Activated CD8-positive, alpha-beta memory T cell treated with anti-CD3 and anti-CD28 coated beads for 36 hours (primary cell): Measurements from ENCODE around the gene OR2A14. TPM values are rescaled to one million over a fixed set of nuclear protein-coding genes. Genes with fewer than 3 reads are reported as not detected.
"Not testable (repeated sequence)": the region's sequence is repeated elsewhere in the genome, so short reads cannot be mapped to it uniquely, and the experiment has no call there.

Experiments
- CTCF ChIA-PET: fragments of 350-600 bp; sonication (Branson Sonifier 250); formaldehyde crosslinking; loops from one replicate; lab custom pipeline; 2021; ENCODE audit warnings: antibody characterized with exemption; lab: Charles Lee
- POLR2A ChIA-PET: fragments of 350-600 bp; sonication (Branson Sonifier 250); formaldehyde crosslinking; loops from one replicate; lab custom pipeline; 2021; ENCODE audit warnings: antibody characterized with exemption; lab: Charles Lee
- total RNA-seq, 2 experiments: library from RNA; stranded (reverse); gene quantifications; one replicate each; pipeline ENCODE4 v1.2.3, GENCODE V29; 2021

OR2A14 gene, protein sequence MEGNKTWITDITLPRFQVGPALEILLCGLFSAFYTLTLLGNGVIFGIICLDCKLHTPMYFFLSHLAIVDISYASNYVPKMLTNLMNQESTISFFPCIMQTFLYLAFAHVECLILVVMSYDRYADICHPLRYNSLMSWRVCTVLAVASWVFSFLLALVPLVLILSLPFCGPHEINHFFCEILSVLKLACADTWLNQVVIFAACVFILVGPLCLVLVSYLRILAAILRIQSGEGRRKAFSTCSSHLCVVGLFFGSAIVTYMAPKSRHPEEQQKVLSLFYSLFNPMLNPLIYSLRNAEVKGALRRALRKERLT
- total RNA-seq, result not detected

GRCh38 chr7:144122876-144123275 lies at the start of gene OR2A14:
OR2A14 (plus strand) TSS chr7:144123176; CDS start chr7:144129113, 5,937 bp downstream.
- CTCF ChIA-PET, result no interaction called here
- POLR2A ChIA-PET, result no interaction called here

DNA sequence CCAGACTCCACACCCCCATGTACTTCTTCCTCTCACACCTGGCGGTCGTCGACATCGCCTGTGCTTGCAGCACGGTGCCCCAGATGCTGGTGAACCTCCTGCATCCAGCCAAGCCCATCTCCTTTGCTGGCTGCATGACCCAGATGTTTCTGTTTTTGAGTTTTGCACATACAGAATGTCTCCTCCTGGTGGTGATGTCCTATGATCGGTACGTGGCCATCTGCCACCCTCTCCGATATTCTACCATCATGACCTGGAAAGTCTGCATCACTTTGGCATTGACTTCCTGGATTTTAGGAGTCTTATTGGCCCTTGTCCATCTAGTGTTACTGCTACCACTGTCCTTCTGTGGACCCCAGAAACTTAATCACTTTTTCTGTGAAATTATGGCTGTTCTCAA lies 48.6 kb upstream of the OR2A14 start:
- ChIA-PET CTCF (no interaction called here), POLR2A (no interaction called here)

GRCh38 chr7:144085978-144086377 lies 37.0 kb upstream of the OR2A14 start, which contains the start of gene OR2A12:
OR2A12 (plus strand) TSS chr7:144086278; CDS start chr7:144095108, 8,830 bp downstream.
- POLR2A ChIA-PET, result no interaction called here
- CTCF ChIA-PET, result no interaction called here

DNA sequence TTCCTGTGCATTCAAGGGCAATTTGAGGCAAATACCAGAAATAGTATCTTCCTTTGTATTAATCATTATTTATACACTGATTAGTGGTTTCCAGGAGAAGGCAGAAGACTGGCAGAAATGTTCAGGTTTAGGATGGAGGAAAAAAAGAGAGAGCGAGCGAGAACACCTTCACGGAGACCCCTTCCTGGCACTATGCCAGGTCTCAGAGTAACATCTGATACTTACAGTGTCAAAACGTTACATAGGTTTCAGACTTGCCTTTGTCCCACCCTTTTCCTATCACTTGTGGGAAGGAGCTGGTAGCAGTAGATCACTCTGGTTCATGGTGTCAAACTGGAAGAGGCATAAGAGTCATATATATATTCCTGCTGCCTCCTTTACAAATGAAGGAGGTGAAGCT lies 36.2 kb upstream of the OR2A14 start:
- ChIA-PET CTCF (no interaction called here), POLR2A (no interaction called here)

- ChIA-PET CTCF (no interaction called here), POLR2A (no interaction called here)
These were observed 35.7 kb upstream of the OR2A14 start for GRCh38 chr7:144087230-144087629.

DNA sequence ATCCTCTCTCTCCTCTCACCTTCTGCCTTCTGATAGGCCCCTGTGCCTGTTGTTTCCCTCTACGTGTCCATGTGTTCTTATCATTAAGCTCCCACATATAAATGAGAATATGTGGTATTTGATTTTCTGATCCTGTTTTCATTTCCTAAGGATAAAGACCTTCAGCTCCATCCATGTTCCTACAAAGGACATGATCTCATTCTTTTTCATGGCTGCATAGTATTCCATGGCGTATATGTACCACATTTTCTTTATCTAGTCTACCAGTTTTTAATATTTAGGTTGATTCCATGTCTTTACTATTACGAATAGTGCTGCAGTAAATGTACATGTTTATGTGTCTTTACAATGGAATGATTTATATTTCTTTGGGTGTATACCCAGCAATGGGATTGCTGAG lies 32.3 kb upstream of the OR2A14 start:
- CTCF ChIA-PET, result no interaction called here
- POLR2A ChIA-PET, result no interaction called here

DNA sequence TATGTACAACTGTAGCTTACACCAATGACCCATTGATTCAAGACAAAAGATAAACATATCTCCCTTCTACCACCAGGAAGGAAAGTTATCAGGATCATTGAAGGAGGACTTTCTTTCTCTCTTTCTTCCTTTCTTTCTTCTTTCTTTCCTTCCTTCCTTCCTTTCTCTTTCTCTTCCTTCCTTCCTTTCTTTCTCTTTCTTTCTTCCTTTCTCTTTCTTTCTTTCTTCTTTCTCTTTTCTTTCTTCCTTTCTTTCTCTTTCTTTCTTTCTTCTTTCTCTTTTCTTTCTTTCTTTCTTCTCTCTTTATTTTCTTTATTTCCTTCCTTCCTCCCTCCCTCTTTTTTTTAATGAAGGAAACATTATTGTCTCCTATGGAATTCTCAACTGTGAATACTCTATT lies 24.2 kb upstream of the OR2A14 start:
- CTCF ChIA-PET, result no interaction called here
- POLR2A ChIA-PET, result no interaction called here

DNA sequence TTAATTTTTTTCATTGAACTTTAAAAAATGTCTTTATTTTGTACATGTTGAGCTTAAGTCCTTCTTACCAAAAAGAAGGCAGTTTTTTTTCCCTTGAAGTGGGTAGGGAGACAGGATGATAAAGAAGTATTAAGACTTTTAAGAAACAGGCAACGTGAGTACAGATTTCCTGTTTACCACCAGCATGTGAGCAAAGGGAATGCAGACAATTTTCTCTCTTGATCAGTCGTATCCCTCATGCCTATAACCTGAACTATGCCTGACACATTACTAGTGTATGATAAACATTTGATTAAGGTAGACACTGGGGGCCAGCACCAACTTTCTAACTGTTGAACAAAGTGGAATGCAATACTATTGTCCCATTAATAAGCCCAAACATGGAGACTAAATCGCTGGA lies 22.4 kb upstream of the OR2A14 start:
- CTCF ChIA-PET, result no interaction called here
- POLR2A ChIA-PET, result no interaction called here

DNA sequence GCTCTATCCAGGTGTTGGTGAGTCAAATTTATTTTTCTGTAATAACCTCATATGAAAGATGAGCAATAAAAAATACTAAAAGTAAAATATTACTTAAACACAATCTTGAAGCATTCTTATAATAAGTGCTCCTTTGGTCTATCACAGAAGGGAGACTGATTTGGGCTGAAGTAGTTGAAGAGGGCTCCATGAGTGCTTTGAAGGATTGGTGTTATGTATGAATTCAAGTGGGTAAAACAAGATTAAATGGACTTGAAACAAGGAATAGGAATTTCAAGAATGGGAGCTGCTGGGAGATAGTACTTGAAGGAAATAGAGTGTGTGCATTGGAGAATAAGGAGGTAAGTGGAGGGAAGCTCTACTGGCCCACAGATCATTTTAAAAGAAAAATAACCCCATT lies 20.9 kb upstream of the OR2A14 start:
- ChIA-PET CTCF (no interaction called here), POLR2A (no interaction called here)

DNA sequence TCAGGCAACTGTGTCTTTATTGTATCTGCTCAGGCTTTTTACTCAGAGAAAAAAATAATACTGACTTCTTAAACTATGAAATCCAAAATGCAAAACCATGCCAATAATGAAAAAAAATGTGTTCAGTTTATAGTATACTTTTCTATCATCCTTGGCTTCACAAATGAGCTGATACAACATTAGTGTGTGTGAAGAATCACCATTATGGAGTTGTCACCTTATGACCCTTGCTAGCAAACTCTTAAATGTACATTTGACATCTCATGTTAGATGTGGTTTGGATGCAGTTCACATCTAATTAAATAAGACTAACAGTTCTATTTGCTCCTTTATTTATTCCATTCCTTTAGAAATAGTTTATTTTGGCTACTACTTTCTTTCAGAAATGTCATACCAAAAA lies 17.8 kb upstream of the OR2A14 start:
- CTCF ChIA-PET, result no interaction called here
- POLR2A ChIA-PET, result no interaction called here

DNA sequence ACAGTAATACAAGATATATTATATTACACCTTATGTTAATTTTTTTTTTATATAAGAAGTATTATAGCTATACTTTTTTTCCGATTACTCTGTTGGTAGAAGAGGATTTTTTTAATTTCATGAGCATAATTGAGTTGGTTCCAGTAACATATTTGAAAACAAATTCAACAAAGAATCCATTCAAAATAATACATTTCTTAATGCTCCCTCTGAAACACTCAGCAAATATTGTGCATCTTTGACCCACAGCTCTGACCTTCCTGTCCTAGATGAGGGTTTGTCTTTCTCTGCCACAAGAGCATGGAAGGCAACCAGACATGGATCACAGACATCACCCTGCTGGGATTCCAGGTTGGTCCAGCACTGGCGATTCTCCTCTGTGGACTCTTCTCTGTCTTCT lies 13.7 kb upstream of the OR2A14 start, which contains the start of gene OR2A2:
Gene OR2A2 (plus strand): TSS at position 301 of the 400 bp plus-strand sequence. CDS start 0 bp downstream, at position 301.
- ChIA-PET CTCF (no interaction called here), POLR2A (no interaction called here)

DNA sequence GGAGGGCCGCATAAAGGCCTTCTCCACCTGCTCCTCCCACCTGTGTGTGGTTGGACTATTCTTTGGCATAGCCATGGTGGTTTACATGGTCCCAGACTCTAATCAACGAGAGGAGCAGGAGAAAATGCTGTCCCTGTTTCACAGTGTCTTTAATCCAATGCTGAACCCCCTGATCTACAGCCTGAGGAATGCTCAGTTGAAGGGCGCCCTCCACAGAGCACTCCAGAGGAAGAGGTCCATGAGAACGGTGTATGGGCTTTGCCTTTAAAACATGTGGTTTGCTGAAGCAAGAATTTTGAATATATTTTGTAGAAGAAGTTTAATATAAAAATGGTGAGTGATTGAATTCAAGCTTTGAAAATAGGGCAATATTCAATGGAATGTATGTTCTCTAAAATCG lies 12.7 kb upstream of the OR2A14 start:
- ChIA-PET POLR2A (no interaction called here), CTCF (no interaction called here)

DNA sequence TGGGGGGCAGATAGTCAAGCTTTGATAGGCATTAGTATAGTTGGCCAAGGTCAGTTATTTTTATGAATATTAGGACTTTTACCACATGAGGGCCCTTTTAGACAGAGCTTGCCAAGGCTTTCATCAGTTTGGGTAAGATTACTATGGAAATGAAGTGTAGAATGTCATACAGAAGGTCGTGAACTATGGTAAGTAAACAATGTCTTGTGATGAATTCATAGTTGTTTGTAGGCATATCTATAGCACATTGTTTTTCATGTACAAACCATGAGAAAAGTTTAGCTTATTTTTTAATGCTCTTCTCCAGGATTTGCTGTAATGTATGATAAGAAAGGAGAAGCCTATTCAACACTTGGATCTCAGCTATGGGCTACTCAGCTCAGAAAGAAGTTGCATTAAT lies 9.3 kb upstream of the OR2A14 start:
- POLR2A ChIA-PET, result no interaction called here
- CTCF ChIA-PET, result no interaction called here

DNA sequence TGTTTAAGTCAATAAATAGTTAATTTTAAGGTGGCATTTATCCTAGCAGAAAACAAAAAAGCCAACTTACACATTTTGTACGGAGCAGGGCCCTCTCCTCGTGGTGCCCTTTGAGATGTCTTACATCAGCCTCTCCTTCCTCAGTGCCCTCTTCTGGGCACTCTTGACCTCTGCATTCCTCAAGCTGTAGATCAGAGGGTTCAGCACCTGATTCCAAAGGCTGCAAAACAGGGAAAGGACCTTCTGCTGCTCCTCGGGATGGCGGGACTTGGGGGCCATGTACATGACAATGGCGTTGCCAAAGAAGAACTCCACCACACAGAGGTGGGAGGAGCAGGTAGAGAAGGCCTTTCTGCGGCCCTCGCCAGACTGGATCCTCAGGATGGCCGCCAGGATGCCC lies 4.6 kb upstream of the OR2A14 start:
- ChIA-PET CTCF (no interaction called here), POLR2A (no interaction called here)

GRCh38 chr7:144127714-144128334 lies 4.8 kb downstream of the OR2A14 start:
- ChIA-PET CTCF (interaction anchor here (0.5 to 1.2 kb wide), 4 partner anchors 227 to 821 kb away, joined by 3 to 5 read pairs (median 3); no protein-coding TSS in a partner anchor), POLR2A (no interaction called here)

- POLR2A ChIA-PET, CTCF ChIA-PET: not testable (repeated sequence)
These were observed 6.6 kb downstream of the OR2A14 start for GRCh38 chr7:144129601-144130000.

GRCh38 chr7:144130730-144131129 lies 7.8 kb downstream of the OR2A14 start:
- ChIA-PET POLR2A (no interaction called here), CTCF (no interaction called here)

DNA sequence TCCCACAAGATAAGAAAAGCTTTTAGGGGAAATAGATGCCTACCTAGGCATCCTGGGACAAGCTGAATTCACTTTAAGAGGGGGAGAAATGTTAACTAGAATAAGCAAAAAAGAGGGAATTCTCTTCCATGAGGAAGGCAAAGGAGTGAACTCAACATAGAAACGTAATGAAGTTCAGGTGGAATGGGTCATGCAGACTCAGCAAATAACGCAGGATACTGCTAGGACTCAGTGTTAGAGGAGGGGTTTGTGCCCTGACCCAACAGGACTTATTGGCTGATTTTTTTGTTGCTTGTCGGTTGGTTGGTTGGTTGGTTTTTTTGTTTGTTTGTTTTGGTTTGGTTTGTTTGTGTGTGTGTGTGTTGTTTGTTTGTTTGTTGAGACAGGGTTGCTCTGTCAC lies 9.3 kb downstream of the OR2A14 start:
- CTCF ChIA-PET, result no interaction called here
- POLR2A ChIA-PET, result no interaction called here

DNA sequence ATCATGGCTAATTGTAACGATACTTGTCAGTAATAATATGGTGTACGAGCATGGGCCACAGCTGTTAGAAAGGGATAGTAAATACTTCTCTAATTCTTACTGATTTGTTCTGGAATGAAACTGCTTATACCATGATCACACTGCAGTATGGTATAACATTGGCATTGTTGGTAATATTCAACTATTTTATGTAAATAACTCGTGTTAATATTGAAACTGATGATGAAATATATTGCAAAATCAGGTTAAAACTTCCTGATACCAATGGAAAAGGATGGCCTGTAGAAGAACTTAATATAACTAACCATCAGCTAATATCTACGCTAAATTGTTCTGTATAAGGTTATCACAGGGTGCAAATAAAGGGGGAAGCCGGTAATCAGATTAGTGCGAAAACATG lies 10.3 kb downstream of the OR2A14 start:
- ChIA-PET CTCF (no interaction called here), POLR2A (no interaction called here)

DNA sequence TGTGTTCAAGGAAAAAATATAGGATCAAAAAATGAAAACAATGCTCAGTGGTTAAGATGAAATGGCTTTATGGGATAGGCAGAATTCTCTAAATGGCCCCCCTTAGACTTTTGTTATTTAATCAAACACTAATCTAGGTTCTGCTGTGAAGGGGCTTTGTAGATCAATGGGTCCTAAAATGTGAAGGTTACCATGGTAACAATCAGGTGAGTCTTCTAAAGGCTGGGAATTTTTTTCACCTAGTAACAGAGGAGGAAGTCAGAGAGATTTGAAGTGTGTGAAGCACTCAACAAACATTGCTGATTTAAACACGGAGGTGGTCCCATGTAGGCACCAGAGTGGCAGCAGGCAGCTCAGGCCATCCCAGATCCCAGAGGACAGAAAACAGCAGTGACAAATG lies 11.1 kb downstream of the OR2A14 start:
- ChIA-PET CTCF (no interaction called here), POLR2A (no interaction called here)

GRCh38 chr7:144137501-144137900 lies 14.5 kb downstream of the OR2A14 start:
- CTCF ChIA-PET, result no interaction called here
- POLR2A ChIA-PET, result no interaction called here
